Caki2 (cell line): Measurements from ENCODE around the gene RNF11. TPM values are rescaled to one million over a fixed set of nuclear protein-coding genes. Genes with fewer than 3 reads are reported as not detected.

ENCODE experiments used
- DNase-seq: peaks from one replicate; pipeline ENCODE4 v3.0.0-alpha.2; 2015; ENCODE audit warnings: low read depth
- in situ Hi-C: cut with HindIII; loops from 2 replicates; pipeline ENCODE4 v1.10.0; 2016; ENCODE audit warnings: low sequenced_read_pairs, low pct_unique_long_range_greater_than_20kb, mixed read lengths
- total RNA-seq: library from RNA; depleted of rRNA; stranded (reverse); fragments of >200 nt; shearing (Covaris generic); gene quantifications from 2 replicates; pipeline ENCODE4 v1.2.3, GENCODE V29; 2014; ENCODE audit warnings: low replicate concordance

The RNF11 gene
- total RNA-seq, 1 experiment from 2014 or later = 52.8 TPM

DNA sequence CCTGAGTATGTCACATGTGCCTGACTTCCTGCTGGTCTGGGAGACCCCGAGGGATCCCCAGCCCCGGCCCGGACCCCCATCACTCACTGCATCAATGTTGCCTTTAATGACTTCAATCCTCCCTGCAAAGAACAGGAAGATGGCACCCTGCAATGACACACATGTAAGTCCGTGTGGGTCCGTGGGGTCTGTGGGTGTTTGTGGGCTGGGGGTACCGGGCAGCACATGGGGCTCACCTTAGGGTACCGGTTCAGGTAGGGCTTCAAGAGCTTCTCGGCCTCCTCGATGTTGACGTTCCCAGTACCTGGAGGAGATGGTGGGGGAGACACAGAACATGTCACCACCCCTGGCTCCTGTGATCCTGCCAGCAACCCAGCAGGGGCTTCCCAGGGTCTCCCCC lies 66.2 kb downstream of the RNF11 start:
- in situ Hi-C loops = no loop called here
- DNase-seq = no peak

DNA sequence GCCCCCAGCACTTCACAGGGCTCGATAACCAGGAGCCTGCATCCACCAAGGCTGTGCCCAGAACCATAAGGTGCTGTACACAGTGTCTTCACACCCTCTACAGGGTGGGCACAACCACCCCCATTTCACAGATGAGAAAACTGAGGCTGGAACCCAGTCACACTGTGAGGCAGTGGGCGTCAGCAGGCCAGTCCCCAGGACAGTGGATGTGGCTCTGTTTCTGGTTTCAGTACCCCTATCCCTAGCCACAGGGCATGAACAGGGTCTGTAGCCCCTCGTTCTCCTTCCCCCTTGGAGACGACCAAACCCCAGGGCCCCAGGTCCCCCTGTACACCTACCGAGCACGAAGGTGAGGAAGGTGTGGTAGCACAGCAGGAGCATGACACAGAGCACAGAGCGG lies 66.7 kb downstream of the RNF11 start:
- in situ Hi-C loops = no loop called here
- DNase-seq = no peak

DNA sequence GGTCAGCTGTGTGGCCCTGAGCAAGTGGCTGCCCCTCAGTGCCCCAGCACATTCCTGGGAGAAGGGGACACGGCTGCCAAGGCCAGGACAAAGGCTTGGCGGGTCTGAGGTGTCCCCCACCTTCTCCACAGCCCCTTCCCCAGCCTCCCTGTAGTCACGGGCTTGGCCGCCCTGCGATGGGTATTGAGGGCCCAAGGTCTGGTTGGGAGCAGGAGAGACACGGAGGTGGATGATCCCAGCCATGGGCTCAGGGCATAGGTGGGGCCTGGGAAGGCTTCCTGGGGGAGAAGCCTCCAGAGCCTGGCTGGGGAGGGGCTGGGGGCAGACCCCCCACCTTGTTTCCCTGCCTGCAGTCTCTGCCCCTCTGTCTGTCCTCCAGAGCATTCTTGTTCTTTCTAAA lies 67.2 kb downstream of the RNF11 start:
- in situ Hi-C loops = no loop called here
- DNase-seq = no peak

DNA sequence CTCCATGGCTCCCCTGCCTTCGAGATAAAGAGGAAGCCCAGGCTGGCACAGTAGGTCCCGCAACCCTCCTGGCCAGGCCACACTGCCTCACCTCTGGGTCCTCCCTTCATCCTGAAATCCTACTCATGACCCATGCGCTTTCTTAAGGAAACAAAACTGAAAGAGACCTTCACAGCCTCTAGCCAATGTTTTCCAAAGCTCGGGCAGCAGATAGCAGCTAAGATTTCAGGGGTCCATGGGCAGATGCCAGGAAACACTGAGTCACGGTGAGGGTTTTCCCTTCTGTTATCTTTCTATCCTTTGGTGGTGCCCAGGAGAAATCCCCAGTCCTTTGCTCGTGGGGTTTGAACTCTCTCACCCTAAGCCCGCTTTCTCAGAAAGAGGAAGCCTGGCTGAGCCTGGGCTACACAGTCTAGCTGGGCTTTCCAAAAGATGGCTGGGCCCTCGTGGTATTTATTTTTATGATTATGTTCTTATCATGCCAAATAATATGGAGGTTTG lies 67.7 kb downstream of the RNF11 start:
- DNase-seq = no peak
- in situ Hi-C loops = no loop called here

DNA sequence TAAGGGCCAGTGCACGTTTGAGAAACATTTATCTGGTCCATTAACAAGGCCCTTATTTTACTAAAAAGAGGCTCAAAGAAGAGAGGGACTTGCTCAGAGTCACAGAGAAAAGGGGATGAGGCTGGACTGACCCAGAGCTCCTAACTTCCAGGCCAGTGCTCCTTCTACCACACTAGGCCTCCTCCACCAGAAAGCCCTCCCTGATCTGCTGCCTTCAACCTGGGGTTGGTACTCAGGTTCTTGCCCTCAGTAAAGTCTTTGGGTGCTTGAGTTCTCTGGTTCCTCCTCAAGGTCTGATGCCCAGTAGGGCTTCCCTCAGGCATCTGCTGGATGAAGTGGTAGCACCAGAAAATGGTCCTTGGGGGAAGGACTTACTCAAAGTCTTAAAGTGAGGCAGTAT lies 68.3 kb downstream of the RNF11 start:
- DNase-seq = no peak
- in situ Hi-C loops = no loop called here

DNA sequence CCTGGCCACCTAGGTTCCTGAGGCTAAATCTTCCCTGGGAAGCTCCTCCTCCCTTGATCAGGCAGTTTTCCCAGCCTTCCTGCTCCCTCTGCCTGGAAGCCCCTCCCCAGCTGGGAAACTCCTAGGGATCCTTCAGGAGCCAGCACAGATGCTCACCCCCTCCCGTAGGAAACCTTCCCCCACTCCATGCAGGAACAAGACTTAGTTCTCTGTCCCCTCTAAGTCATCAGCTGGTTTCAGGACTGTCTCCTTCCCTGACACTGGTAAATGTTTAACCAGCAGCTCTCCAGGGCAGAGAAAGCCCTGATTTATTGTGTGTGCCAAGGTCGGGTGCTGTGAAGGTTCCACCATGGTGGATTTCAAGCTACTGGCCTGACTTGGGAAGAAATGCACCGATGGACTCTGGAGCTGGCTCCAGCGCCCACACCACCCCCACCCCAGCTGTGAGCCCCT lies 69.3 kb downstream of the RNF11 start:
- in situ Hi-C loops = no loop called here
- peak; percentile 75 for DNase-seq

DNA sequence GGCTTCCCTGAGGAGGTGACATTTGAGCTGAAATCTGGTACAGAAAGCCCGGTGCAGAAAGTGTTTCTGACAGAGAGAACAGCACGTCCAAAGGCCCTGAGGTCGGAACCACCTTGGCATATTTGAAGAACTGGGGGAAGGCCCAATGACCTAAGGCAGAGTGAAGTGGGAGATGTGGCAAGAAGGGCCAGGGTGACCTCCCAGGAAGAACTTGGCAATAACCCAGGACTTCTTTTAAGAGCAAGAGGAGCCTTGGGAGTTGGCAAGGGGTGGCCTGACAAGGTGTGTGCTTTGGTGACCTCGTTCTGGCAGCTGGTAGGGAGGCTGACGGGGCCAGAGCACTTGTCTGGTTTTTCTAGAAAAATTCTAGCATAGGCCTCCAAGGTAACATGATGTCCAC lies 70.9 kb downstream of the RNF11 start:
- in situ Hi-C loops = no loop called here
- no peak for DNase-seq

DNA sequence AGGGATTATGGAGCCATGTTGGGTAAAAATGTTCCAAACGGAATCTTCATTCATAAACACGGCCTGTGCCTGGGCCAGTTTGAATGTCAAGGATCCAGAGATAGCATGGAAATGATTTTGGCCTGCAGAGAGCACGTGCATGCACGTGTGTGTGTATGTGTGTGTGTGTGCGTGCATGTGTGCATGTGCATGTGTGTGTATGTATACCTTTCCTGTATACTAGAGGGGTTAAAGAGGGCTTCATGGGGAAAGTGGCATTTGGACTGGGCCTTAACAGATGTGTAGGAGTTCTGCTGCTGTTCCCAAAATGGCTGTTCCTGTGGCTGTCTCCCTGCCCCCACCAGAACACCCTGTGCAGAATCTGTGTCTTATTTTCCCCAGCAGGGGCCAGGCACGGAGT lies 72.6 kb downstream of the RNF11 start:
- in situ Hi-C loops = no loop called here
- DNase-seq = no peak

DNA sequence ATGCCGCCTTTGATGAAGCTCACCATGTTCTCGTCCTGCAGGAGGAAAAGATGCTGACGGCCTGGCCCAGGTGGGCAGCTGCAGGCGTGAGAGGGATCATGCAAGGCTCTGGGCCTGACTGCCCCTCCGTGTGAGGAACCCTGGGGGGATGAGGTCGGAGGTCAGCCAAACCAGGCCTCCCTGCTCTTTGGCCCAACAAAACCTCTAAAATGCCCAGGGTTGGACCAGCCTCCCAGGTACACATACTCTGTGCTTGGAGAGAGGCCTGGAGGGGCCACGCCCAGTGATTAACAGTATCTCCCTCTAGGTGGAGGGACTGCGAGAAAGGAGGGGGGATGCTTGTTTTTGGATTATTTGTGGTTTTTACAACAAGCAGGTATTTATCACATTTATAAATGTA lies 73.2 kb downstream of the RNF11 start:
- DNase-seq = no peak
- in situ Hi-C loops = no loop called here

DNA sequence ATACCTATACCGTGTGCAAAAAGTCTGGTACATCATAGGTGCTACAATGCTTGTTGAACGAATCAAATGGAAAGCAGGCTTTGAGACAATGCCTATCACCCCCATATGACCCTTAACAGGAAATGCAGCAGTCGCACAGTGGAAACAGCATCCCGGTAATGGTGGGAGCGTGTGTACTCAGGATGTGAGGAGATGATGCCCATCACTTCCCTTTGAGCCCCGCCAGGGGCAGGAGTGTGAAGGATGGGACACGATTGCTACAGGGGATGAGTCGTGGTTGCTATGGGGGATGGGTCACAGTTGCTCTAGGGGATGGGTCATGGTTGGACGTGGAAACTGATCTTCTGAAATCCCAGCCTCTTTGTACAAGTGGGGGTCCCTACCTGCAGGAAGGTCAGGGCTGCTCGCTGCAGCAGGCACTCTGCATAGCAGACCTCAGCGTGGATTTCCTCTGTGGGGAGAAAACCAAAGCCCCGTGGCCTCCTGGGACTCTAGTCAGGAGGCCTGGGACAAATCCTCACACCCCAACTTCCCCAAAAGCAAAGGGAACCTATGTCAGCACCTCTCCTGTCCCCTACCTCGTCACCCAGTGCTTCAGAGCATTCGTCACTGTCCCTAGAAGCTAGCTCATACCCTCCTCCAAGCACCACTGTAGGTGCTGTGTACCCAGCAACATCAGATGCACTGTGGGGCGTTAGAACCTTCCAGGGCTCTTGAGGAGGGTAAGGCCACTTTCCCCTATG lies 75.0 kb downstream of the RNF11 start:
- DNase-seq = no peak
- in situ Hi-C loops = no loop called here

DNA sequence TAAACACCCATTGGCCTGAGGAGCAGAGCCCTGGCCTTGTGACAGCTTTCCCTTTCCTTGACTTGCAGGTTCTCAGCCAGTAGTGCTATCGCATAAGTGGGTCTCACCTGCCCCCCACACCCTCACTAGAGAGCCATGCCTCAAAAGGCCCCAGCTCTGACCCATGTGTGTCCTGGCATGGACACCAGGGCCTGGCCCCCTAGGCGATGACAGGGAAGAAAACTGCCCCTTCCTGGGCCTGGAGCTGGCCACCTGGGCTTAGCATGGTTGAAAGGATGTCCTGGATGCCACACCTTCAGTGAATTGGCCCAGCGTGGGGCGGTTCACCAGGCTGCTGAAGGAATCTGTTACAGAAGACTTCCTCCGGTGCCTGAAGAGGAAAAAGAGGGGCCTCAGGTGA lies 75.8 kb downstream of the RNF11 start:
- DNase-seq = no peak
- in situ Hi-C loops = no loop called here

DNA sequence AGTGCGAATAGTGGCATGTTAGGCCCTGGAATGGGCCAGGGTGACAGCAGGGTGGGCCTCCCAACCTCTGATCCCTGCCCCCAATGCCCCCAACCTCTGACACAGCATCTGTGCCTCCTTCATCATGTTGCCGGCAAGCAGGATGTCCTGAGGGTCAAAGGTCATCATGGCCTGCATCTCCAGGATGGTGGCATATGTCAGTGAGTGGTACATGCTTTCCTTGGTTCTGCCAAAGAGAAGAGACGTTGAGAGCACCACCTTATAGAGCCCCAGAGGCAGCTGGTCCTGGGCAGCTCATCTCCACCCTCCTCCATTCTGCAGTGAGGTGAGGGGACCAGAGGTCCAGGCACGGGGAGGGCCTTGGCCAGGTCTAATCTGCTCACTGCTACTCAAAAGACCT lies 76.6 kb downstream of the RNF11 start:
- no peak for DNase-seq

DNA sequence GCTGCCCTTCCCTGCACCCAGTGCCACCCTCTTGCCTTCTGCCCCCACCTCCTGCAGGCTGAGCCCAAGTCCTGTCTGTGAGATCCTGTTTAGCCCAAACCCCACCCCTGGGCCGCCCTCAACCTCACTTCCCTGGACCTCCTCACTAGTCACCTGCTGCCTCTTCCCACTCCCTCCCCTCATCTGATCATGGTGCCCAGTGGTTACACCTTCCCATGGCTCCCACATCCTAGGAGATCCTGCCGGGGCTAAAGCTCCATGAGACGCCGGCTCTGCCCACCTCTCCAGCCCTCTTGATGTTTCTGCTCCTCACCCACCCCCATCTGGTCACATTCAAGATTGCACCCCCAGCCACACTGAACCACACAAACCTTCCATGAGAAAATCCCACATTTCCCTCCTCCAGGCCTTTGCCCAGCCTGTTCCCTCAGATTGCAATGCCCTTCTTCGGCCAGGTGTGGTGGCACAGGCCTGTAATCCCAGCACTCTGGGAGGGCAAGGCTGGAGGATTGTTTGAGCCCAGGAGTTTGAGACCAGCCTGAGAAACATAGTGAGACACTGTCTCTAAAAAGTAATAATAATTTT lies 77.3 kb downstream of the RNF11 start:
- in situ Hi-C loops = no loop called here

More for the DNA sequence above, 76.6 kb downstream of the RNF11 start:
- in situ Hi-C loops = no loop called here

DNA sequence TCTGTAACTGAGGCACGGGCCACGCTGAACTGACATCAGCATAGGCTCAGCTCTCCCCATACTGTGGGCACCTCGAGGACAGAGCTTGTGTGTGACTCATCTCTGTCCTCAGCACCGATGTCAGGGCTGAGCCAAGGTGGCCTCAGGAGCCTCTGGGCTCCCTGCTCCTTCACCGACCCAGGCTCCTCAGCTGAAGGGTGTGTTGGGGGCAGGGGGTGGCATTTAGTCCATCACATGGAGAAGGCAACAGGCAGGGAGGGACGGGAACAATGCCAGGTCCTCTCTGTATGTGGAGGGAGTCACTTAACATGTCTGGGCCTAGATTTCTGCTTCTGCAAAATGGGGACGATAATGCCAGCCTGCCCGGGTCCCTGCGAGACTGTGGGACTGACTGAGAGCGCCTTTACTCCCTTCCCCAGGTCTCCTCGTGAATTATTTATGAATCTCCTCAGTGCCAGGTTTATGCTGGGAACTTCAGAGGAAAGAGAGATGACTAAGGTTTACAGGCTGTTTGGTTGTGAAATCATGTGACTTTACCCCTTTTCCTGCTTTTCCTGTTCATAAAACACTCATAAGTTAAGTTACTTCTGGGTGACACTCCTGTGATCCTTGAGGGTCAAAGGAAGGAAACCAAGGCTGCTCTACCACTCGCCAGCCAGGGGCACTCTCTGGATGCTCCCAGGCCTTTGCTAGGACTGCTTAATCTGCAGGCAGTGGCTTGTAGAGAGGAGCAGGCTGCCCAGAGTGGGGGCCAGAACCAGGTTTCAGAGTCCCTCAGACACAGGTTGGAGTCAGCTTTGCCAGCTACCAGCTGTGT lies 78.1 kb downstream of the RNF11 start:
- in situ Hi-C loops = no loop called here
- peak; percentile 76 for DNase-seq

More for the DNA sequence above, 77.3 kb downstream of the RNF11 start:
- no peak for DNase-seq

DNA sequence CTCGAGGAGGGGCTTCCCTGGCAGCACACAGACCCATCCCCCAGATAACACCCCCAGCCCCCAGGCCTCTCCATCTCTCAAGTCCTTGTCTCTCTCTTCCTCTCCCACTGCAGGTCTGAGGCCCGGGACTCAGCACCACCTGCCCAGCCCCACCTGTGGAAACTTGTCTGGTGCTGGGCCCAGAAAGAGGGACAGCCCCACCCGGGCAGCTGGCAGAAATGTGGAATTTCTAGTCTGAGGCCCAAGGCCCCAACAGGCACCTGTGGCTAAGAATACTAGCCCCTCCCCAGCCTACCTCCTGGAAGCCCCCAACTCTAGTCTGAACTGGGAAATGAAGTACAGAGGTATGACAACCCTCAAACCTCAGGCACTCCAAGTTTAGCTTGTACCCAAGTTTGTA lies 78.9 kb downstream of the RNF11 start:
- in situ Hi-C loops = no loop called here
- DNase-seq = no peak

DNA sequence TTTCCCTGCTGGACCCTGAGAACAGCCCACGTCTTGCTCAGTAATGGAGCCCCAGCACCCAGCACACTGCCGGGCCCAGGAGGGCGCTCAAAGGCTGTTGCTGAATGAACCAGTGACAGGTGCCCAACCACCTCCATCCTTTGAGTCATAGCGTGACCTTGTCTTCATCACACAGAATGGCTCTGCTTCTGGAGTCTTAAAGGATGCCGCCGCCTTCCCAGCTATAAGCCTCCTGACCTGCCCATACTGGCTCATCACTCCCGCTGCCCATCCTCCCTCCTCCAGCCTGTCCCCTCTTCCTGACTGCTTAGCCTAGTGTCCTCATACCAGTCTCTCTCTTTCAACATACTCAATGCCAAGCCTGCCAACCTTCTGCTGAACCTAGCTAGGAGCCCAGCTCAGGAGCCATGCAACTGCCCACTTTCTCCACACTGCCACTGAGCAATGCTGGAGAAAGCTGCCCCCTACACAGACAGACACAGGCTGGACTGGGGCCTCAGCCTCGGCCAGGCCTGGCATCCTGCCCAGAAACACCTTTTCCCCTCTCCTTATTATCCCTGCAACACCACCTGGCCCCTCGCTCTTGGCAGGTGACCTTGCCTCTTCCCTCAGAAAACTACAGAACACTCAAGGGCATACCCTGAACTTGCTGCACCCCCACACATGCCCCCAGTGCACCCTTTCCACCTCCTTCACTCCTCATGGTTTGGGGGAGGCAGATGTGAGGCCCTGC lies 80.2 kb downstream of the RNF11 start:
- in situ Hi-C loops = no loop called here
- no peak for DNase-seq

DNA sequence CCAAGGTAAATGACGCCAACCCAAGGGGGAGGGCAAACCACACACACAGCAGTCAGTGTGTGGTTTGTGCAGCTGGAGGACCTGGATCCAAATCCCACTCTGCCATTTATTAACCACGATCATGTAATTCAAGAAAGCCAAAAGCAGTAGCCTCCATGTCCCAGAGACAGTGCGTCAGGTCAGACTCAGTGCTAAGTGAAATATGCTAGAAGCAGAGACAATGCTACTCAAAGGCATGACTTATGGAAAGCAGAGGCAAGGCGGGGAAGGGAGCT lies 80.7 kb downstream of the RNF11 start:
- no peak for DNase-seq
- in situ Hi-C loops = no loop called here

DNA sequence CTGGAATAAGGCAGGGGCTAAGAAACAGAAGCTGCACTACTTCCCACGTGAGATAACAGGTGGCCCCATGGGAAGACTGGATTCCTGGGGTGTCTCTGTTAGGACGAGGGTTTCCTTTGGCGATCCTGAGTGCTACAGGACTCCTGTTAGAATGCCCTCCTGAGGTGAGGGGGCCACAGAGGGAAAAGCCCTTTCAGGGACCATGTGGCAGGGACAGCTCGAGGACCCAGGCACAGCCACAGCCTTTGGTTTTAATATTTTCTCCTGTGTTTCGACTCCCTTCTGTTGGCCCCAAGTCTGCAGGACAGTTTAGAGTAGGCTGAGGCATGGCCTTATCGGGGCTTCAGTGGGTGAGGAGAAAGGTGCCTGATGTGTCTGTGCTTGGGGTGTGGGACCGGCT lies 81.7 kb downstream of the RNF11 start:
- in situ Hi-C loops = no loop called here
- DNase-seq = no peak
